PC-9 (cell line): ENCODE measurements around the gene SUGCT. TPM values are rescaled to one million over a fixed set of nuclear protein-coding genes. Genes with fewer than 3 reads are reported as not detected.
"Not testable (repeated sequence)": the region's sequence is repeated elsewhere in the genome, so short reads cannot be mapped to it uniquely, and the experiment has no call there.

Source experiments
- BruUV-seq: library from RNA; stranded (reverse); fragments of 400-500 nt; replicated peaks from 2 replicates; lab custom pipeline; 2021; lab: Mats Ljungman, UMichigan
- CTCF ChIA-PET: fragments of 300-600 bp; sonication (Branson Sonifier 250); formaldehyde crosslinking; loops from one replicate; lab custom pipeline; 2022; ENCODE audit warnings: antibody characterized with exemption; lab: Charles Lee
- POLR2A ChIA-PET: fragments of 300-600 bp; sonication (Branson Sonifier 250); formaldehyde crosslinking; loops from one replicate; lab custom pipeline; 2022; ENCODE audit warnings: antibody characterized with exemption; ENCODE audit not compliant: unreplicated experiment; lab: Charles Lee
- DNase-seq, 2 experiments: peaks; one replicate each; pipeline versions ENCODE4 v3.0.0 to v3.0.0-alpha.2; 2015 to 2022; ENCODE audit warnings: mixed read lengths in 1 of 2
- H2AFZ ChIP-seq: fragments of 200-600 bp; sonication (generic); 2 replicates; pipeline ENCODE4 v1.8.1; 2017; ENCODE audit warnings: antibody characterized with exemption
- H3F3A ChIP-seq: fragments of 200-600 bp; sonication (generic); 2 replicates; pipeline ENCODE4 v1.8.1; 2017; ENCODE audit warnings: antibody characterized with exemption, mild to moderate bottlenecking, low read depth; ENCODE audit not compliant: insufficient read depth
- H3K27ac ChIP-seq: fragments of 200-600 bp; sonication (generic); 2 replicates; pipeline ENCODE4 v1.6.1; 2016; ENCODE audit warnings: mixed run types
- H3K27me3 ChIP-seq: fragments of 200-600 bp; sonication (generic); 2 replicates; pipeline ENCODE4 v1.6.1; 2016; ENCODE audit warnings: low read depth, mixed run types; ENCODE audit not compliant: insufficient read depth
- H3K36me3 ChIP-seq: fragments of 200-600 bp; sonication (generic); 2 replicates; pipeline ENCODE4 v1.6.1; 2016; ENCODE audit warnings: low read depth, mixed run types
- H3K4me1 ChIP-seq: fragments of 200-600 bp; sonication (generic); replicated peaks from 2 replicates; pipeline ENCODE4 v1.6.1; 2016; ENCODE audit warnings: mixed run types; ENCODE audit not compliant: insufficient read depth
- H3K4me2 ChIP-seq: fragments of 200-600 bp; sonication (generic); 2 replicates; pipeline ENCODE4 v1.6.1; 2017; ENCODE audit warnings: mixed run types
- H3K4me3 ChIP-seq: fragments of 200-600 bp; sonication (generic); 2 replicates; pipeline ENCODE4 v1.6.1; 2016; ENCODE audit warnings: mixed run types
- H3K79me2 ChIP-seq: fragments of 200-600 bp; sonication (generic); 2 replicates; pipeline ENCODE4 v1.6.1; 2017; ENCODE audit warnings: low read depth, mixed run types
- H3K9me2 ChIP-seq: fragments of 200-600 bp; sonication (generic); 2 replicates; pipeline ENCODE4 v1.8.1; 2017; ENCODE audit warnings: mild to moderate bottlenecking; ENCODE audit not compliant: insufficient read depth
- H3K9me3 ChIP-seq: fragments of 200-600 bp; sonication (generic); 2 replicates; pipeline ENCODE4 v1.8.1; 2016; ENCODE audit warnings: low read depth; ENCODE audit not compliant: insufficient read depth
- H4K20me1 ChIP-seq: fragments of 200-600 bp; sonication (generic); 2 replicates; pipeline ENCODE4 v1.8.1; 2017; ENCODE audit not compliant: insufficient read depth
- CTCF ChIP-seq: fragments of 200-600 bp; sonication (generic); conservative IDR thresholded peaks from 2 replicates; pipeline ENCODE4 v1.6.1; 2017; ENCODE audit warnings: mixed run types, antibody characterized with exemption, mild to moderate bottlenecking, moderate library complexity
- EZH2 ChIP-seq: fragments of 200-600 bp; sonication (generic); IDR thresholded peaks from 2 replicates; pipeline ENCODE4 v1.8.0; 2017; ENCODE audit warnings: antibody characterized with exemption, low read depth
- intact Hi-C: fragments of 100-400 bp; cut with micrococcal nuclease; formaldehyde crosslinking; loops from one replicate; pipeline ENCODE4 v1.10.0; 2022; ENCODE audit not compliant: unreplicated experiment
- total RNA-seq: library from RNA; stranded (reverse); gene quantifications from 2 replicates; pipeline ENCODE4 v1.2.3, GENCODE V29; 2021

Gene SUGCT
- total RNA-seq, 1 experiment from 2014 or later, result 3.5 TPM

- no peaks in the 10 kb centered on the region for H3F3A ChIP-seq
- no TSS peak for BruUV-seq
- H3K27ac ChIP-seq, result no peak overlapping the region
- H3K9me3 ChIP-seq, result no peaks in the 10 kb centered on the region
- H3K36me3 ChIP-seq, result no peaks in the 10 kb centered on the region
- no peaks in the 10 kb centered on the region for H3K27me3 ChIP-seq
- H3K4me1 ChIP-seq, result no peaks in the 10 kb centered on the region
- TF ChIP-seq CTCF, result no peak
- TF ChIP-seq EZH2, result no peak
- intact Hi-C loops, result no loop called here
- H3K79me2 ChIP-seq, result no peaks in the 10 kb centered on the region
- H3K4me3 ChIP-seq, result no peak overlapping the region
- ChIA-PET CTCF (no interaction called here), POLR2A (no interaction called here)
- no peak overlapping the region for H3K4me2 ChIP-seq
- H2AFZ ChIP-seq, result no peak overlapping the region
- no peak for DNase-seq
- 0 out of 2 replicates have a peak, but pooled peaks cover 5% of the 10 kb centered on the region for H3K9me2 ChIP-seq
- no peaks in the 10 kb centered on the region for H4K20me1 ChIP-seq
Observed at GRCh38 chr7:40405991-40406390, 271.2 kb downstream of the SUGCT start.

GRCh38 chr7:40412323-40412722, 277.5 kb downstream of the SUGCT start:
- no peaks in the 10 kb centered on the region for H3F3A ChIP-seq
- no peak for DNase-seq
- no peaks in the 10 kb centered on the region for H3K79me2 ChIP-seq
- TF ChIP-seq CTCF, result no peak
- H3K27me3 ChIP-seq, result no peaks in the 10 kb centered on the region
- H3K4me2 ChIP-seq, result no peak overlapping the region
- no peak overlapping the region for H2AFZ ChIP-seq
- no peaks in the 10 kb centered on the region; the same call in 1 of the 2 replicates for H3K9me3 ChIP-seq
- no peaks in the 10 kb centered on the region for H3K36me3 ChIP-seq
- BruUV-seq, result no TSS peak
- intact Hi-C loops, result no loop called here
- 0 out of 2 replicates have a peak, but pooled peaks cover 5% of the 10 kb centered on the region for H3K9me2 ChIP-seq
- H4K20me1 ChIP-seq, result no peaks in the 10 kb centered on the region
- no peaks in the 10 kb centered on the region for H3K4me1 ChIP-seq
- ChIA-PET POLR2A (no interaction called here), CTCF (no interaction called here)
- H3K4me3 ChIP-seq, result no peak overlapping the region
- H3K27ac ChIP-seq, result no peak overlapping the region

- CTCF ChIA-PET, result interaction anchor here (0.7 kb wide), 1 partner anchor 843 kb away, joined by 7 read pairs; no protein-coding TSS in a partner anchor
- POLR2A ChIA-PET, H3F3A ChIP-seq, H3K9me2 ChIP-seq, H3K27me3 ChIP-seq, H3K9me3 ChIP-seq, H2AFZ ChIP-seq, BruUV-seq, intact Hi-C loops, DNase-seq, H3K79me2 ChIP-seq, H3K4me1 ChIP-seq, H3K4me3 ChIP-seq, H4K20me1 ChIP-seq, H3K4me2 ChIP-seq, H3K36me3 ChIP-seq, H3K27ac ChIP-seq: not testable (repeated sequence)
Observed at GRCh38 chr7:40414704-40415103, 279.9 kb downstream of the SUGCT start.

GRCh38 chr7:40418448-40418847, 283.6 kb downstream of the SUGCT start:
- Histone ChIP-seq H2AFZ (no peak overlapping the region), H3K27ac (no peak overlapping the region), H4K20me1 (no peaks in the 10 kb centered on the region), H3K9me3 (no peaks in the 10 kb centered on the region; the same call in 1 of the 2 replicates), H3K4me2 (no peak overlapping the region), H3K4me1 (no peaks in the 10 kb centered on the region), H3K79me2 (no peaks in the 10 kb centered on the region), H3K4me3 (no peak overlapping the region), H3K36me3 (no peaks in the 10 kb centered on the region), H3F3A (no peaks in the 10 kb centered on the region), H3K27me3 (no peaks in the 10 kb centered on the region), H3K9me2 (peaks cover 3% of the 10 kb centered on the region; the same call in 1 of the 2 replicates)
- no TSS peak for BruUV-seq
- intact Hi-C loops, result no loop called here
- POLR2A ChIA-PET, result interaction anchor here (0.5 kb wide), 1 partner anchor 572 kb away, joined by 3 read pairs; no protein-coding TSS in a partner anchor
- TF ChIP-seq EZH2, result no peak
- CTCF ChIA-PET, result no interaction called here
- no peak for DNase-seq
